Endothelial cell (in vitro differentiated cells): ENCODE results near the gene LRRFIP1. TPM values are rescaled to one million over a fixed set of nuclear protein-coding genes. Genes with fewer than 3 reads are reported as not detected.
"Not testable (repeated sequence)": the region's sequence is repeated elsewhere in the genome, so short reads cannot be mapped to it uniquely, and the experiment has no call there.

ENCODE experiments used
- DNase-seq: peaks from one replicate; pipeline ENCODE4 v3.0.0; 2021; ENCODE audit warnings: low spot score
- H3K27ac Mint-ChIP-seq: one replicate; pipeline ENCODE4 v1.8.0; 2021; ENCODE audit warnings: mixed read lengths, inconsistent platforms; ENCODE audit not compliant: unreplicated experiment
- H3K27me3 Mint-ChIP-seq: one replicate; pipeline ENCODE4 v1.8.0; 2021; ENCODE audit warnings: mild to moderate bottlenecking, moderate library complexity, mixed read lengths, inconsistent platforms; ENCODE audit not compliant: unreplicated experiment
- H3K36me3 Mint-ChIP-seq: one replicate; pipeline ENCODE4 v1.8.0; 2021; ENCODE audit warnings: mild to moderate bottlenecking, low read depth, mixed read lengths, inconsistent platforms; ENCODE audit not compliant: unreplicated experiment
- H3K4me1 Mint-ChIP-seq: one replicate; pipeline ENCODE4 v1.8.0; 2021; ENCODE audit warnings: mild to moderate bottlenecking, mixed read lengths, inconsistent platforms; ENCODE audit not compliant: unreplicated experiment
- H3K4me3 Mint-ChIP-seq: one replicate; pipeline ENCODE4 v1.8.0; 2021; ENCODE audit warnings: mild to moderate bottlenecking, mixed read lengths, inconsistent platforms; ENCODE audit not compliant: unreplicated experiment
- H3K9me3 Mint-ChIP-seq: one replicate; pipeline ENCODE4 v1.8.0; 2021; ENCODE audit warnings: mixed read lengths, inconsistent platforms; ENCODE audit not compliant: unreplicated experiment
- CTCF ChIP-seq: fragments of 200-600 bp; sonication (generic); IDR thresholded peaks from one replicate; pipeline ENCODE4 v1.5.0; 2021; ENCODE audit warnings: antibody characterized with exemption; ENCODE audit not compliant: unreplicated experiment
- total RNA-seq: library from RNA; stranded (reverse); fragmentation: NEBNext Ultra II Directional; extraction: Animal tissue kit (Norgen Biotek cat#: 25700); gene quantifications from one replicate; pipeline ENCODE4 v1.2.1, GENCODE V29; 2021; ENCODE audit not compliant: unreplicated experiment

The LRRFIP1 gene
- total RNA-seq, 1 donor from 2014 or later, result 105 TPM

DNA sequence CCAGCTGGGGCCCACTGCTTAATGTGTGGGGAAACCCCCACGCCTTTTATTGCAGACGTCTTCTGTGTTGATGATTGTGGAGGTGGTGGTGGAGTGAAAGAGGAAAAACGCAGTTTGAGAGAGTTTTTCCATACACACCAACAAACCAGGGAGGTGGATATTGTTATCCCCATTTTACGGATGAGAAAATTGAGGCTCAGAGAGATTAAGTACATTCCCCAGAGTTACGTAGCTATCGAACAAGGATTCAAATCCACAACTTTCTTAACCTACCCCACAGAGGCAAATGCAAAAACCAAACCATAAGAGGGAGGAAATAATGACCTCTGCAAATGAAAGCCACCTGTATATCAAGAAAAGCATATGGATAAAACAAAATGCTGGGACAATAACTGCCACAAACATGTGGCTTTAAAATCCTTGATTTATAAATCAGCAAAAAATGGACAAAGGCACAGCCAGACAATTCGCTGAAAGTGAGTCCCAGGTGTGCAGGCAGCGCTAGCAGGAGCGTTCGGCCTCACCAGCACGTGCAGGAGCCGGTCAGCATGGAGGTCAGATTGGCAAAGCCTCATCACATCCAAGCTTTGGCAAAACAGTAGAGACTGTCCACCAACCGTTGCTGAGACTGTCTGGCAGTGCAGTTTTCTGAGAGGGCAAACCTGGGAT lies 24.2 kb upstream of the LRRFIP1 start:
- peaks cover 12% of the 10 kb centered on the region for H3K27me3 Mint-ChIP-seq
- H3K27ac Mint-ChIP-seq, result peak overlapping the region; percentile 93
- no peak for DNase-seq
- H3K36me3 Mint-ChIP-seq, result peaks cover 5% of the 10 kb centered on the region
- H3K4me1 Mint-ChIP-seq, result peaks cover 33% of the 10 kb centered on the region
- H3K9me3 Mint-ChIP-seq, result no peaks in the 10 kb centered on the region
- TF ChIP-seq CTCF, result no peak
- H3K4me3 Mint-ChIP-seq, result peak overlapping the region; percentile 63

DNA sequence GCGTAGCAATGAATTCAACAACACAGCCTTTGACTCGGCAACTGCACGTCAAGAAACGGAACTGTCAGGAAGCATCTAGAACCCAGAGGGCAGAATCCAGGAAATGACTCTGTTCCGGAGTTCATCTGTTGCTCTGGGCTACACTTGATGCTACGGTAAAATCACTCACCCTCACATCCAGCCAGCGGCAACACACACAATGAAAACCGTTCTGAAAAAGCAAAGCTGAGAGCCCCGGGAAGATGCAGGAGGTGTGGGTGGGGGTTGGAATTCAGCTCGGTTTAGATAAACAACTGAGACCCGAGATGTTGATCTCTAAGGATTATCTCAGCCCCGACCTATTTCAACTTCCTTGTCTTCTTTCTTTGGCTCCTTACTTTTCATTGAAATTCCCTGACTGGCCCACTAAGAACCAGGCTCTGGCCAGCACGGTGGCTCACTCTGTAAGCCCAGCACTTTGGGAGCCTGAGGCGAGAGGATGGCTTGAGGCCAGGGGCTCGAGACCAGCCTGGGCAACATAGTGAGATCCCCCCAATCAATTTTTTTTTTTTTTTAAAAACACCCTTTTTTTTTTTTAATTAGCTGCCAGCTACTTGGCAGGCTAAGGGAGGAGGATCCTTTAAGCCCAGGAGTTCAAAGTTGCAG lies 23.5 kb upstream of the LRRFIP1 start:
- peaks cover 12% of the 10 kb centered on the region for H3K27me3 Mint-ChIP-seq
- DNase-seq, result peak; percentile 49
- TF ChIP-seq CTCF, result no peak
- H3K9me3 Mint-ChIP-seq, result no peaks in the 10 kb centered on the region
- peaks cover 5% of the 10 kb centered on the region for H3K36me3 Mint-ChIP-seq
- peak overlapping the region; percentile 93 for H3K27ac Mint-ChIP-seq
- peak overlapping the region; percentile 63 for H3K4me3 Mint-ChIP-seq
- H3K4me1 Mint-ChIP-seq, result peaks cover 33% of the 10 kb centered on the region

DNA sequence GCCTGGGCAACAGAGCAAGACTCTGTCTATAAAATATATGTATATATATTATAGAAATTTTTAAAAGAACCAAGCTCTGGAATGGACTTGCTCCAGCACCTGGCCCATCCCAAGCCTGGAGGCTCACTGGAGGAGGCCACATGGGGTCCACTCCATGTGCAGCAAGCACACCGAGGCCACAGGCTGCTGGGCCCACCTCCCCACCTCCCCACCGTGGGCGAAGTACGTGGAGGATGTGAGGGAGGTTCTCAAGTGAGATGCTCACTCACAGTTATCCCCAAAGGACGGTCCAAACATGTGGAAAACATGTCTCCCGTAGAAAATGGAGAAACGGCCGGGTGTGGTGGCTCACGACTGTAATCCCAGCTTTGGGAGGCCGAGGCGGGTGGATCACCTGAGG lies 23.0 kb upstream of the LRRFIP1 start:
- peak overlapping the region; percentile 93 for H3K27ac Mint-ChIP-seq
- H3K27me3 Mint-ChIP-seq, result peaks cover 12% of the 10 kb centered on the region
- DNase-seq, result no peak
- TF ChIP-seq CTCF, result no peak
- H3K4me3 Mint-ChIP-seq, result no peak overlapping the region
- H3K9me3 Mint-ChIP-seq, result no peaks in the 10 kb centered on the region
- H3K4me1 Mint-ChIP-seq, result peaks cover 33% of the 10 kb centered on the region
- H3K36me3 Mint-ChIP-seq, result peaks cover 5% of the 10 kb centered on the region

- H3K4me1 Mint-ChIP-seq, result peaks cover 33% of the 10 kb centered on the region
These were observed 22.4 kb upstream of the LRRFIP1 start for GRCh38 chr2:237604960-237605359.

GRCh38 chr2:237606522-237606921 lies 20.9 kb upstream of the LRRFIP1 start:
- H3K9me3 Mint-ChIP-seq, DNase-seq, H3K36me3 Mint-ChIP-seq, H3K27ac Mint-ChIP-seq, H3K27me3 Mint-ChIP-seq, H3K4me3 Mint-ChIP-seq: not testable (repeated sequence)
- peaks cover 26% of the 10 kb centered on the region for H3K4me1 Mint-ChIP-seq

More at GRCh38 chr2:237604960-237605359, 22.4 kb upstream of the LRRFIP1 start:
- H3K27me3 Mint-ChIP-seq, result peaks cover 9% of the 10 kb centered on the region
- DNase-seq, result no peak
- peak overlapping the region; percentile 37 for H3K27ac Mint-ChIP-seq
- H3K36me3 Mint-ChIP-seq, result peaks cover 5% of the 10 kb centered on the region
- H3K4me3 Mint-ChIP-seq, result no peak overlapping the region
- TF ChIP-seq CTCF, result no peak
- no peaks in the 10 kb centered on the region for H3K9me3 Mint-ChIP-seq
